Gastrocnemius medialis (tissue), 4 donors: Measurements from ENCODE around the gene CASKIN2.

Source experiments
- POLR2A ChIP-seq, 2 donors: fragments of 450-650 bp; IDR thresholded peaks; one replicate each; pipeline ENCODE4 v1.6.1; 2017; ENCODE audit warnings: antibody characterized with exemption in 2 of 2, mild to moderate bottlenecking in 2 of 2, moderate library complexity in 2 of 2
- TF ChIP-seq, protein P1 (sequence below), 5 experiments: fragments of 450-650 bp in 3 of 5; fragments of 200-600 bp in 2 of 5; sonication (generic) in 2 of 5; IDR thresholded peaks in 4 of 5; conservative IDR thresholded peaks in 1 of 5; 1 replicate in 4 of 5; 2 replicates in 1 of 5; pipeline ENCODE4 v1.5.1; 2016 to 2019; ENCODE audit warnings: antibody characterized with exemption in 5 of 5, mild to moderate bottlenecking in 3 of 5, moderate library complexity in 3 of 5

GRCh38 chr17:75542728-75543336 is 27.5 kb upstream of the CASKIN2 start:
- TF ChIP-seq, protein P1, sequence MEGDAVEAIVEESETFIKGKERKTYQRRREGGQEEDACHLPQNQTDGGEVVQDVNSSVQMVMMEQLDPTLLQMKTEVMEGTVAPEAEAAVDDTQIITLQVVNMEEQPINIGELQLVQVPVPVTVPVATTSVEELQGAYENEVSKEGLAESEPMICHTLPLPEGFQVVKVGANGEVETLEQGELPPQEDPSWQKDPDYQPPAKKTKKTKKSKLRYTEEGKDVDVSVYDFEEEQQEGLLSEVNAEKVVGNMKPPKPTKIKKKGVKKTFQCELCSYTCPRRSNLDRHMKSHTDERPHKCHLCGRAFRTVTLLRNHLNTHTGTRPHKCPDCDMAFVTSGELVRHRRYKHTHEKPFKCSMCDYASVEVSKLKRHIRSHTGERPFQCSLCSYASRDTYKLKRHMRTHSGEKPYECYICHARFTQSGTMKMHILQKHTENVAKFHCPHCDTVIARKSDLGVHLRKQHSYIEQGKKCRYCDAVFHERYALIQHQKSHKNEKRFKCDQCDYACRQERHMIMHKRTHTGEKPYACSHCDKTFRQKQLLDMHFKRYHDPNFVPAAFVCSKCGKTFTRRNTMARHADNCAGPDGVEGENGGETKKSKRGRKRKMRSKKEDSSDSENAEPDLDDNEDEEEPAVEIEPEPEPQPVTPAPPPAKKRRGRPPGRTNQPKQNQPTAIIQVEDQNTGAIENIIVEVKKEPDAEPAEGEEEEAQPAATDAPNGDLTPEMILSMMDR (IDR thresholded peaks at IDR 0.05 in 4 of 5, conservative IDR thresholded peaks at IDR 0.05 in 1 of 5) = no peak
- TF ChIP-seq POLR2A (IDR thresholded peaks at IDR 0.05) = no peak
